GM23338 (cell line): ENCODE data around the gene MAN1B1. TPM values are rescaled to one million over a fixed set of nuclear protein-coding genes. Genes with fewer than 3 reads are reported as not detected.

Experiments used
- ATAC-seq: fragments of 200-7000 bp; cut with Tn5 transposase; 3 replicates; pipeline ENCODE4 v1.9.1; 2020
- DNase-seq: peaks from one replicate; pipeline ENCODE4 v3.0.0-alpha.2; 2015; ENCODE audit warnings: low spot score
- H2AFZ ChIP-seq: fragments of 200-600 bp; sonication (generic); 2 replicates; pipeline ENCODE4 v1.8.0; 2016; ENCODE audit warnings: antibody characterized with exemption, mild to moderate bottlenecking, moderate library complexity
- H3F3A ChIP-seq: fragments of 200-600 bp; sonication (generic); replicated peaks from 2 replicates; pipeline ENCODE4 v1.8.0; 2017; ENCODE audit warnings: antibody characterized with exemption, mixed run types, low read depth
- H3K27ac ChIP-seq: fragments of 200-600 bp; sonication (generic); 2 replicates; pipeline ENCODE4 v1.6.1; 2016; ENCODE audit warnings: low read depth
- H3K27me3 ChIP-seq: fragments of 200-600 bp; sonication (generic); 2 replicates; pipeline ENCODE4 v1.8.0; 2016; ENCODE audit warnings: mild to moderate bottlenecking, mixed run types, moderate library complexity; ENCODE audit not compliant: insufficient read depth
- H3K36me3 ChIP-seq: fragments of 200-600 bp; sonication (generic); 2 replicates; pipeline ENCODE4 v1.8.0; 2016; ENCODE audit warnings: mild to moderate bottlenecking; ENCODE audit not compliant: insufficient read depth
- H3K4me1 ChIP-seq: fragments of 200-600 bp; sonication (generic); 2 replicates; pipeline ENCODE4 v1.8.0; 2016; ENCODE audit warnings: mild to moderate bottlenecking, moderate library complexity; ENCODE audit not compliant: insufficient read depth
- H3K4me2 ChIP-seq: fragments of 200-600 bp; sonication (generic); 2 replicates; pipeline ENCODE4 v1.7.1; 2017; ENCODE audit warnings: mixed run types
- H3K4me3 ChIP-seq: fragments of 200-600 bp; sonication (generic); 2 replicates; pipeline ENCODE4 v1.6.1; 2016; ENCODE audit warnings: mixed run types
- H3K79me2 ChIP-seq: fragments of 200-600 bp; sonication (generic); replicated peaks from 2 replicates; pipeline ENCODE4 v1.8.0; 2017; ENCODE audit warnings: mild to moderate bottlenecking; ENCODE audit not compliant: insufficient read depth
- H3K9me2 ChIP-seq: fragments of 200-600 bp; sonication (generic); 2 replicates; pipeline ENCODE4 v1.8.0; 2017; ENCODE audit not compliant: insufficient read depth
- H4K20me1 ChIP-seq: fragments of 200-600 bp; sonication (generic); replicated peaks from 2 replicates; pipeline ENCODE4 v1.8.0; 2017; ENCODE audit warnings: mild to moderate bottlenecking; ENCODE audit not compliant: insufficient read depth
- H3K27ac Mint-ChIP-seq: 2 replicates; pipeline ENCODE4 v1.8.0; 2020; ENCODE audit warnings: inconsistent platforms, mild to moderate bottlenecking, moderate library complexity, mixed read lengths
- H3K27me3 Mint-ChIP-seq: 3 replicates; pipeline ENCODE4 v1.8.0; 2022; ENCODE audit warnings: low read depth, mild to moderate bottlenecking, moderate library complexity, mixed read lengths, inconsistent platforms; ENCODE audit not compliant: insufficient read depth, poor library complexity
- H3K36me3 Mint-ChIP-seq: 3 replicates; pipeline ENCODE4 v1.8.0; 2021; ENCODE audit warnings: low read depth, mild to moderate bottlenecking, inconsistent platforms, moderate library complexity, mixed read lengths
- H3K4me1 Mint-ChIP-seq: 3 replicates; pipeline ENCODE4 v1.8.0; 2020; ENCODE audit warnings: mild to moderate bottlenecking, inconsistent platforms, mixed read lengths
- H3K4me3 Mint-ChIP-seq: 3 replicates; pipeline ENCODE4 v1.8.0; 2021; ENCODE audit warnings: moderate library complexity, mild to moderate bottlenecking, inconsistent platforms, mixed read lengths
- H3K9me3 Mint-ChIP-seq: 3 replicates; pipeline ENCODE4 v1.8.0; 2020; ENCODE audit warnings: moderate library complexity, mild to moderate bottlenecking, inconsistent platforms, mixed read lengths
- EZH2phosphoT487 ChIP-seq: fragments of 200-600 bp; sonication (generic); IDR thresholded peaks from one replicate; pipeline ENCODE4 v1.8.1; 2018; ENCODE audit warnings: antibody characterized with exemption; ENCODE audit not compliant: unreplicated experiment
- JUNB ChIP-seq: IDR thresholded peaks from one replicate; pipeline ENCODE4 v1.6.1; 2016; ENCODE audit warnings: antibody characterized with exemption; ENCODE audit not compliant: unreplicated experiment
- NANOG ChIP-seq: IDR thresholded peaks from 2 replicates; pipeline ENCODE4 v1.6.1; 2016; ENCODE audit warnings: antibody characterized with exemption, borderline replicate concordance
- ZNF462 ChIP-seq: fragments of 250-450 bp; sonication (Bioruptor Pico); IDR thresholded peaks from 2 replicates; pipeline ENCODE4 v1.5.0; 2020; ENCODE audit warnings: mild to moderate bottlenecking, moderate library complexity
- polyA plus RNA-seq: library from polyadenylated mRNA; unstranded; fragments of >200 nt; fragmentation: Nextera tagmentation; extraction: Ambion mirVana; gene quantifications from 2 replicates; pipeline ENCODE4 v1.2.1, GENCODE V29; 2016
- total RNA-seq: library from RNA; depleted of rRNA; stranded (reverse); fragments of >200 nt; shearing (Covaris generic); gene quantifications from 2 replicates; pipeline ENCODE4 v1.2.3, GENCODE V29; 2014

MAN1B1 gene
- total and polyA plus RNA-seq, 2 experiments from 2014 or later, result 15.7 to 39.9 TPM

DNA sequence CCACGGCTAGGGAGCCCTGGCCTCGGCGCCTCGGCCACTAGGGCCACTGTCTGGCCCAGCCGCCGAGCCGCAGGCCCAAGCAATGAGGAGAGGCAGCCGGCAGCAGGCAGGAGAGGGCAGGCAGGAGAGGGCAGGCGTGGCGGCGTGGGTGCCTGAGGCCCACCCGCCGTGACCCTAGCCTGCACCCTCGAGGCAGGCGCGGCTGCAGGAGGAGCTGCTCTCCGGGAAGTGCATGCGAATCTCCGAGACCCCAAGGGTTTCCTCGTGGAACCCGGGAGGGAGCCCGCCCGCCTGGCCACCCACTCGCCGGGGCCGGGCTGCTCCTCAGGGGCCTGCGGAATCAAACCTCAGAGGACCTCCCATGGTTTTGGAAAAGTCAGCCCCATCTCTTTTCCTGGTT lies 61.5 kb downstream of the MAN1B1 start (continued):
- TF ChIP-seq ZNF462 (CRISPR knock-in tag), result no peak
- TF ChIP-seq JUNB, result no peak
- no peak for TF ChIP-seq NANOG

GRCh38 chr9:137148661-137149060 lies 61.9 kb downstream of the MAN1B1 start:
- H3K9me2 ChIP-seq, result no peaks in the 10 kb centered on the region
- ATAC-seq (no peak; the same call in 2 of the 3 replicates), DNase-seq (no peak)
- Mint-ChIP-seq H3K36me3 (no peaks in the 10 kb centered on the region), H3K4me3 (no peak overlapping the region; the same call in 2 of the 3 replicates), H3K27me3 (peaks cover 11% of the 10 kb centered on the region), H3K27ac (no peak overlapping the region), H3K9me3 (peaks cover 13% of the 10 kb centered on the region; the same call in 2 of the 3 replicates), H3K4me1 (peaks cover 2% of the 10 kb centered on the region; the same call in 1 of the 3 replicates)
- no peak for TF ChIP-seq NANOG
- no peaks in the 10 kb centered on the region for H3K36me3 ChIP-seq
- H3K27me3 ChIP-seq, result no peaks in the 10 kb centered on the region
- H3K4me3 ChIP-seq, result no peak overlapping the region
- H2AFZ ChIP-seq, result no peak overlapping the region
- H3K4me2 ChIP-seq, result no peak overlapping the region
- no peaks in the 10 kb centered on the region for H3K79me2 ChIP-seq
- peaks cover 19% of the 10 kb centered on the region for H3F3A ChIP-seq
- no peak overlapping the region for H3K27ac ChIP-seq
- no peaks in the 10 kb centered on the region for H3K4me1 ChIP-seq
- H4K20me1 ChIP-seq, result no peaks in the 10 kb centered on the region; the same call in 1 of the 2 replicates

DNA sequence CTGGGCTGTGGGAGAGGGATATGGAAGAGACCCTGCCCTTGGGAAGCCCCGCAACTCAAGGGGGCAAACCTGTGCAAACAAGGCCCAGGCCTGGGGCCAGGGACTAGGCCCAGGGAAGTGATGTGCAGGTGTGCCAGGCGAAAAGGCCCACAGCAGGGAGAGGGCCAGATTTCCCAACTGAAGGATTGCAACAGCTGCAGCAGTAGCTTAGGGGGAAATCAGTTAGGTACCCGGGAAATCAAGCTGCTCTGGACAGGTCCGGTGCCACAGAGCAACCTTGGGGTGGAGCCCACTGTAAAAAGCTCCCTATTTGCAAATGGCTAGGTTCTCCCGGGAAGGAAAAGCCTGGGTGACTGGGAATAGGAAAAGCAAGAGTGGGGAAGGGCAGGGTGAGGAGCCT lies 62.6 kb downstream of the MAN1B1 start:
- ATAC-seq, result no peak
- Mint-ChIP-seq H3K36me3 (no peaks in the 10 kb centered on the region), H3K27me3 (peaks cover 7% of the 10 kb centered on the region), H3K4me3 (no peak overlapping the region), H3K27ac (no peak overlapping the region), H3K9me3 (peaks cover 13% of the 10 kb centered on the region; the same call in 2 of the 3 replicates), H3K4me1 (peaks cover 2% of the 10 kb centered on the region; the same call in 1 of the 3 replicates)
- H3K4me2 ChIP-seq, result no peak overlapping the region
- no peaks in the 10 kb centered on the region for H3K36me3 ChIP-seq
- H3K4me1 ChIP-seq, result no peaks in the 10 kb centered on the region
- H4K20me1 ChIP-seq, result no peaks in the 10 kb centered on the region; the same call in 1 of the 2 replicates
- peaks cover 19% of the 10 kb centered on the region for H3F3A ChIP-seq
- H3K79me2 ChIP-seq, result no peaks in the 10 kb centered on the region
- H3K27ac ChIP-seq, result no peak overlapping the region
- DNase-seq, result no peak
- TF ChIP-seq NANOG, result no peak
- no peak for TF ChIP-seq EZH2phosphoT487
- 0 out of 2 replicates have a peak, but pooled peaks cover under 1% of the 10 kb centered on the region for H3K27me3 ChIP-seq
- H3K4me3 ChIP-seq, result no peak overlapping the region
- no peaks in the 10 kb centered on the region for H3K9me2 ChIP-seq
- H2AFZ ChIP-seq, result no peak overlapping the region
